Forelimb muscle (tissue), 1 donor: ENCODE data around the gene ATXN10. TPM values are rescaled to one million over a fixed set of nuclear protein-coding genes. Genes with fewer than 3 reads are reported as not detected.
"Not testable (repeated sequence)": the region's sequence is repeated elsewhere in the genome, so short reads cannot be mapped to it uniquely, and the experiment has no call there.

Source experiments
- DNase-seq: peaks from one replicate; pipeline ENCODE4 v3.0.0-alpha.2; 2013; ENCODE audit warnings: low read depth
- polyA plus RNA-seq: library from polyadenylated mRNA; unstranded; fragments of 120-200 nt; gene quantifications from one replicate; pipeline ENCODE4 v1.2.1, GENCODE V29; 2013; ENCODE audit not compliant: insufficient read length

Gene ATXN10
- polyA plus RNA-seq, 1 donor, result 170 TPM

DNA sequence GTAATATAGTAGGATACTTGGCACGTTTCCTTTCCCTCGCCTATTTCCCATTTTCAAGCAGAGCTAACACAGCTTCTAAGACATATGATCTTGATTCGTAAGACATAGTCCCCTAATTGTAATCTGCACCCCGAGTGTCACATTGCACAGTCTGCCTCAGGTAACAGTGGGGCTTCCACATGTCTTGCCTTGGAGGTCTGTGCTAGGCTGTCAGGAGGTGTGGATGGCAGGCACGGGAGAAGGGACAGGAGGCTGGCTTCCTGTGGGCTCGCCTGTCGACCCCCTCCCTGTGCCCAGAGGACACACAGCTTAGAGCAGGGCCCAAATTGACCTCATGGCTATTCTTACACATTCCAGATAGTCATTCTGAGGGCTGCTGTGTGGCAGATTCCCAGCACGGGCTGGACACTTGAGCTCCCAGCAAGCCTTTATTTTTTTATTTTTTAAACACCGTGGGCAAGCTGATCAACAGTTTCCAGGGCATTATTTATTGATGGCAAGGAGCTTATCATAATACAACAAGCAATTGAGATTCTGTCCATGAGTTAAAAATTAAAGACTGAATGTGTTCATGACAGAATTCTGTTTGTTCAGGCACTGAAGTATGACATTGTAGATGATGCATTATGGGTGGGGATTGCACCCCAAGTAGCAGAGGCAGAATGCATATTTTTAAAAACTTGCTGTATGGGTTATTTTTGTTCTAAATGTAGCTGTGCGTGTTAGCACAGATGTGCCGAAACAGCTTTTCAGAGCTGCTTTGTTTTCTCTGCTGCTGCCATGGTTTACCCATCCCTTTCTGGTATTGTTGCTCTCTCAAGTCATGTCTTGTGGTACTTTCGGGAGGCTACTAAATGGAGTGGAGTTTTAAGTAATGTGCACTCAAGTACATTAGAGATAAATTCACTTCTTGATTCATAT lies 113.0 kb downstream of the ATXN10 start:
- no peak for DNase-seq

DNA sequence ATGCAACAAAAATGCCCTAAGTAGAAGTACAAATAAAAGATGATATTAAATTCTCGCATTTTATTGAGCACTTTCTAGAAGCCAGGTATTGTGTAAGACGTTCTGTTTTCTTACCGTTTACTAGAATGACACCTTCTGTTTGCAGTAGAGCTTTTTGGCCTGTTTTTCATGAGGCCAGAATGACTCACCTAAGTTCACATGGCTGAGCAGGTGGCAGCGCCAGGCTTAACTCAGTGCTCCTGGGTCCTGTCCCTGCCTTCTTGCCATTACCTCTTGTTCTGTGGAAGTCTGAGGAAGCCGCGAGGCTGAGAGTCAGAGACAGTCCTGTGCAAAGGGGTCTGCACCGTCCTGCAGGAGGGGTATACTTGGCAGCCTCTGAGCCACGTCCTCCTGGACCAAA lies 113.8 kb downstream of the ATXN10 start:
- no peak for DNase-seq

- no peak for DNase-seq
Observed at GRCh38 chr22:45786726-45787125, 115.1 kb downstream of the ATXN10 start.

DNA sequence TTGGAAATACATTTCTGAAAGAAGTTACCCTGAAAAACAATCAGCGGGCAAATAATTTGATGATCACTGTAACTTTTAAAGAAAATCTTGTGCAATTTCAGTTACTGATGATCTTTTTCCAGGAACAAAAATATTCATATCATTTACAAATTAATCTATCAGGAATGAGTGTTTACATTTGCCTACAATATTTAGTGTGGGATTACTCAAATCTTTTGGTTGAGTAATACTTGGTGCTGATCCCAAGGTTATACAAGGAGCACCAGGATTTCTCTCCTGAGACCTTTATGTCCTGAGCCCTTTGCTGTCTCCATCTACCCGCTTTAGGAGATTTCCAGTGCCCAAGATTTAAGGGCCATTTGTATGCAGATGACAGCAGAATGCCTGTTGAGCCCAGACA lies 116.1 kb downstream of the ATXN10 start:
- no peak for DNase-seq

- no peak for DNase-seq
Observed at GRCh38 chr22:45788522-45788921, 116.9 kb downstream of the ATXN10 start.

- DNase-seq, result no peak
Observed at GRCh38 chr22:45790401-45790800, 118.8 kb downstream of the ATXN10 start.

- no peak for DNase-seq
Observed at GRCh38 chr22:45793161-45793560, 121.5 kb downstream of the ATXN10 start.

DNA sequence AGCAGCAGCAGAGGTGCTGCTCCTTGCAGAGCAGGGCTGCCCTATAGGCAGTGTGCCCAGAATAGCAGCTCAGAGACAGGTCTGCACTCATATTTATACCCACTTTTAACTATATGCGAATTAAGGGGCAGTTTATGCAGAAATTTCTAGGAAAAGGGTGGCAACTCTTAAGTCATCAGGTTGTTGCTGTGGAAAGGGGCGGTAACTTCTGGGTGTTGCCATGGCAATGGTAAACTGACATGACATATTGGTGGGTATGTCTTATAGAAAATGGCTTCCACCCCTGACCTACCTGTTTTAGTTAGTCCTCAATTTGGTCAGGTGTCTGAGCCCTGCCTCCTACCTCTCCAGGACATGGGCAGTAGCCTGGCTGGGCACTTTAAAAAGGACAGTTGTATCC lies 122.3 kb downstream of the ATXN10 start:
- DNase-seq, result no peak

DNA sequence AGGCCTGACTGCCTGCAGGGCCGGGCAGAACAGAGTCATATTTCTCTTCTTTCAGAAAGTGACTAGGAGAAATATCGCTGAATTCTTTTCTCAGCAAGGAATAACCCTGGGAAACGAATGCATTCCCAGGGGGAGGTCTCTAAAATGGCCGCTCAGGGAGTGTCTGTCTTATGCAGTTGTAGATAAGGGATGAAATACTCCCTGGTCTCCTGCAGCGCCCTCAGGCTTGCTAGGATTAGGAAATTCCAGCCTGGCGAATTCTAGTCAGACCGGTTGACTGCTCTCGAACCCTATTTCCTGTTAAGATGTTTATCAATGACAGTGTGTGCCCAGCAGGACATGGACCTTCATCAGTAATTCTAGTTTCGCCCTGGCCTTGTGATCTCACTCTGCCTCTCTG lies 124.4 kb downstream of the ATXN10 start:
- not testable (repeated sequence) for DNase-seq

DNA sequence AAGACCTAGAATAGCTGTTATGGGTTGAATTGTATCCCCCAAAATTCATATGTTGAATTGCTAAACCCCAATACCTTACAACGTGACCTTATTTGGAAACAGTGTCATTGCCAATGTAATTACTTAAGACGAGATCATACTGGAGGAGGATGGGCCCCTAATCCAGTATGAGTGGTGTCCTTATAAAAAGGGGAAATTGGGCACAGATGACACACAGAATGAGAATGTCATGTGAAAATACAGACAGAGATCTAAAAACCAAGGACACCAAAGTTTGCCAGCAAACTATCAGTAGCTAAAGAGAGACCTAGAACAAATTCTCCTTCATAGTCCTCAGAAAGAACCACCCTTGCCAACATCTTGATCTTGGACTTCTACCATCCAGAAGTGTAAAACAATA lies 127.7 kb downstream of the ATXN10 start:
- no peak for DNase-seq

DNA sequence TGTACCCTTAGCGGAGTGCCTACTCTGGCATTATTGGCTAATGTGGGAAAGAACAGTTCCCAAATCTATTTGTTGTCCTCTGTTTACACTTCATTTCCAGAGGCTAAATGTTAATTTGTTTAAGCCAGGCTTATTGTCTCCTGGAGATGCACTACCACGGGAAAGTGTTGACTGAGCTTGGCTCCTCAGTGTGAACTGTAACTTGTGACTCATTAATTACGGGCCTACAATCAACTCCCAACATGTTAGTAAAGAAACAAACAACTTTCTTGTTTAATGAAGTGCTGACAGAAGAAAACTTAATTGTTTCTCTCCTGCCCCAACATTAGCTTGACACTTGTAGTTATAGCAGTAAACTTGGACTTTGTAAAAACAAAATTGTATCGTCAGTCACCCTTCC lies 130.4 kb downstream of the ATXN10 start:
- no peak for DNase-seq

- DNase-seq, result no peak
Observed at GRCh38 chr22:45804319-45804985, 132.8 kb downstream of the ATXN10 start.

DNA sequence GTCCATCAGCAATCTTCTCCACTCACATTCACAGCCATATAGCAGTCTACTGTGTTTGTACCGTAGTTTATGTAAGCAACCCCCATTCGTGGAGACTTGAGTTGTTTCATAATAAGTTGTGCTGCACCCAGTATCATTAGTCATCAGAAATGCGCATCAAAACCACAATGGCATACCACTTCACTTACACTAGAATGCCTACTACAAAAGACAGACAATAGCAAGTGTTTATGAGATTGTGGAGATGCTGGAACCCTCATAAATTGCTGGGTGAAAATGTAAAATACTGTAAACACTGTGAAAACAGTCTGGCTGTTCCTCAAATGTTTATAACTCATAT lies 133.3 kb downstream of the ATXN10 start:
- DNase-seq, result no peak

GRCh38 chr22:45805413-45805812 lies 133.8 kb downstream of the ATXN10 start:
- DNase-seq, result no peak

- no peak for DNase-seq
Observed at GRCh38 chr22:45807156-45807915, 135.7 kb downstream of the ATXN10 start.

- DNase-seq, result no peak
Observed at GRCh38 chr22:45812910-45813309, 141.3 kb downstream of the ATXN10 start.

DNA sequence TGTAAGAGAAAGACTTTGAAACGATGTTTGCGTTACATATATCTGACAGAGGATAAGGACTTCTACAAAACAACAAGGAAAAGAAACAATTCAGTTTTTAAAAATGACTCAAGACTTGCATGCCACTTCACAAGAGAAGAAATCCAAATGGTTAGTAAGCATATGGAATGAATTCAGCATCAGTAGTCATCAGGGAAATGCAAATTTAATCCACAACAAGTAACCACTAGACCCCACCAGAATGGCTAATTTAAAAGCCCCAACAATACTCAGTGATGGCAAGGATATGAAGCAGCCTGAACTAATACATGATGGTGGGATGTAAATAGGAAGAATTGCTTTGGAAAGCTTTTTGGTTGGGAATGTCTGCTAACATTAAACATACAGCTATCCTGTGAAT lies 142.6 kb downstream of the ATXN10 start:
- DNase-seq, result no peak

DNA sequence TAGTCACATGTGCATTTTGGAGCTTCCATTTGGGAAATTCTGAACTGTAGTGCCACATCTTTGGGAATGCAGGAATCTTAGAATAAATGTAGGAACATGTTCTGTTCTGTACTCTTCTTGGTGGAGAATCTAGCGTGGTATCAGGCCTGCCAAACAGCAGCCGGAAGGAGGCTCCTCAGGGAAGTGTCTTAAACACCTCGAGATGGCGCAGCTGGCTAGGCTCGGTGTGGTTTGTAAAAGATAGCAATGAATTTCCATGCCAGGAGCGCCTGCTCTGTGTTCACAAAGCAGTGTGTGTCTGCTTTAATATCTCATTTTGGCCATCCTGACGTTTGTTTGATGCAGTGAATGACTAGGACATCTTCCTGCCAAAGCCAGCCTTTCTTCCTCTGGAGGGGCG lies 145.1 kb downstream of the ATXN10 start:
- DNase-seq, result no peak

GRCh38 chr22:45817745-45818423 lies 146.2 kb downstream of the ATXN10 start:
- DNase-seq, result no peak

GRCh38 chr22:45818424-45819085 lies 146.9 kb downstream of the ATXN10 start:
- no peak for DNase-seq

DNA sequence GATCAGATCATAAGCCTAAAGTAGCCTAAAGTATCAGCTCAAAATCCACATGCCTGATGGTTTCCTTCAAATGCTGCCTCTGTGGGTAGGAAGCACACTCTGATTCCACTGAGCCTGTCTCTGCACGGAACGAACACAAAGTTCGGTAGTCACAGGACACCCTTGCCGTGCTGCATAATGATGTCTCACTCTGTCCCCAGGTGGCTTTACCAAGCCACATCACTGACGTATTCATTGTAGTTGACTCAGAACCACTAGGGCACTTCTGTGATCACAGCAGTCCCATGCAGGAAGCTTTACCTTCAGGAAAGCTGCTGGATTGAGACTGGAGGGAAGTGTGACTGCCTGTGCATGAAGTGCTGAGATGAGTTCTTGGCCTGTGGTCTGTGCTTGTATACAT lies 147.7 kb downstream of the ATXN10 start:
- no peak for DNase-seq
